H1 (cell line): Measurements from ENCODE around the gene NDRG4. TPM values are rescaled to one million over a fixed set of nuclear protein-coding genes. Genes with fewer than 3 reads are reported as not detected.
A peak's percentile ranks its signal among the peaks of the same experiment; 100 is the strongest.

Experiments
- CTCF ChIA-PET: fragments of 300-600 bp; sonication (Branson Sonifier 250); formaldehyde crosslinking; loops from one replicate; lab custom pipeline; 2021; ENCODE audit not compliant: partially characterized antibody; lab: Charles Lee
- POLR2A ChIA-PET: fragments of 300-600 bp; sonication (Branson Sonifier 250); formaldehyde crosslinking; loops from one replicate; lab custom pipeline; 2021; ENCODE audit warnings: inconsistent platforms; ENCODE audit not compliant: partially characterized antibody; lab: Charles Lee
- DNase-seq, 2 experiments: peaks; one replicate each; pipeline versions ENCODE4 v3.0.0 to v3.0.0-alpha.2; 2010 to 2022; ENCODE audit warnings: low spot score in 2 of 2, low read depth in 1 of 2, mixed read lengths in 1 of 2
- FAIRE-seq: peaks from 2 replicates; lab custom pipeline; 2011; peaks lifted over from hg19 to GRCh38; lab: Jason Lieb, UNC
- H2AFZ ChIP-seq: 2 replicates; pipeline ENCODE4 v1.8.1; 2012; ENCODE audit warnings: low read length, inconsistent platforms
- H2AK5ac ChIP-seq: 2 replicates; pipeline ENCODE4 v1.6.1; 2013; ENCODE audit warnings: low read depth, low read length
- H2BK120ac ChIP-seq: replicated peaks from 2 replicates; pipeline ENCODE3; 2013; ENCODE audit warnings: low read depth, low read length, inconsistent platforms
- H2BK12ac ChIP-seq: 2 replicates; pipeline ENCODE4 v1.6.1; 2013; ENCODE audit warnings: low read depth, low read length
- H2BK15ac ChIP-seq: 2 replicates; pipeline ENCODE4 v1.6.1; 2013; ENCODE audit warnings: low read length
- H2BK20ac ChIP-seq: 2 replicates; pipeline ENCODE4 v1.6.1; 2013; ENCODE audit warnings: low read length
- H2BK5ac ChIP-seq: 2 replicates; pipeline ENCODE4 v1.6.1; 2013; ENCODE audit warnings: low read depth, low read length
- H3K14ac ChIP-seq: 2 replicates; pipeline ENCODE4 v1.6.1; 2013; ENCODE audit warnings: inconsistent platforms; ENCODE audit not compliant: insufficient read length
- H3K18ac ChIP-seq: 2 replicates; pipeline ENCODE4 v1.6.1; 2013; ENCODE audit warnings: low read length; ENCODE audit errors: extremely low read depth
- H3K23ac ChIP-seq: 2 replicates; pipeline ENCODE4 v1.6.1; 2013; ENCODE audit warnings: inconsistent platforms; ENCODE audit not compliant: insufficient read length
- H3K23me2 ChIP-seq: 2 replicates; pipeline ENCODE4 v1.6.1; 2013; ENCODE audit warnings: low read depth, low read length
- H3K27ac ChIP-seq: 2 replicates; pipeline ENCODE4 v1.6.1; 2011; ENCODE audit warnings: low read depth, low read length, inconsistent platforms
- H3K27me3 ChIP-seq, 4 experiments: replicated peaks in 1 of 4; 1 replicate in 1 of 4; 2 replicates in 3 of 4; pipeline versions ENCODE4 v1.6.1 to v1.8.1; 2011 to 2013; ENCODE audit warnings: low read length in 3 of 4, mild to moderate bottlenecking in 3 of 4, inconsistent platforms in 2 of 4, mixed read lengths in 2 of 4, moderate library complexity in 1 of 4; ENCODE audit not compliant: control insufficient read depth in 3 of 4, insufficient read depth in 3 of 4; ENCODE audit errors: extremely low read depth in 1 of 4
- H3K36me3 ChIP-seq, 4 experiments: 2 replicates each; pipeline versions ENCODE4 v1.6.1 to v1.8.1; 2011 to 2013; ENCODE audit warnings: mild to moderate bottlenecking in 4 of 4, low read length in 3 of 4, moderate library complexity in 2 of 4, control low read depth in 1 of 4, inconsistent platforms in 1 of 4; ENCODE audit not compliant: insufficient read depth in 4 of 4, control insufficient read depth in 2 of 4
- H3K4ac ChIP-seq: replicated peaks from 2 replicates; pipeline ENCODE3; 2013; ENCODE audit warnings: low read length, low read depth, mixed read lengths, inconsistent platforms; ENCODE audit not compliant: insufficient read length
- H3K4me1 ChIP-seq, 4 experiments: replicated peaks in 1 of 4; 1 replicate in 1 of 4; 2 replicates in 3 of 4; pipeline versions ENCODE4 v1.6.1 to v1.8.1; 2011 to 2013; ENCODE audit warnings: low read length in 3 of 4, inconsistent platforms in 2 of 4, mixed read lengths in 1 of 4; ENCODE audit not compliant: insufficient read depth in 4 of 4, control insufficient read depth in 3 of 4
- H3K4me2 ChIP-seq, 2 experiments: 2 replicates each; pipeline versions ENCODE4 v1.6.1 to v1.8.1; 2011 to 2013; ENCODE audit warnings: low read depth in 2 of 2, low read length in 2 of 2, control low read depth in 1 of 2, inconsistent platforms in 1 of 2, mild to moderate bottlenecking in 1 of 2; ENCODE audit not compliant: insufficient read depth in 1 of 2
- H3K4me3 ChIP-seq, 4 experiments: fragments of 200-600, 300-600 bp in 1 of 4; sonication (generic), shearing (Covaris generic), sonication (Bioruptor Twin) in 1 of 4; 2 replicates each; pipeline versions ENCODE4 v1.5.1 to v1.8.1; 2011 to 2016; ENCODE audit warnings: low read length in 4 of 4, low read depth in 3 of 4, control low read depth in 2 of 4, inconsistent platforms in 2 of 4, mild to moderate bottlenecking in 2 of 4, mixed read lengths in 1 of 4, moderate library complexity in 1 of 4; ENCODE audit not compliant: insufficient read depth in 2 of 4; ENCODE audit errors: extremely low read depth in 1 of 4
- H3K56ac ChIP-seq: replicated peaks from 2 replicates; pipeline ENCODE3; 2013; ENCODE audit warnings: low read depth, mild to moderate bottlenecking, mixed read lengths, low read length, inconsistent platforms; ENCODE audit not compliant: insufficient read length
- H3K79me1 ChIP-seq: 2 replicates; pipeline ENCODE4 v1.6.1; 2013; ENCODE audit warnings: low read depth, low read length, control low read depth
- H3K79me2 ChIP-seq, 2 experiments: 2 replicates each; pipeline versions ENCODE4 v1.6.1 to v1.8.1; 2012 to 2013; ENCODE audit warnings: low read length in 2 of 2, mild to moderate bottlenecking in 2 of 2, inconsistent platforms in 1 of 2; ENCODE audit not compliant: insufficient read depth in 2 of 2, control insufficient read depth in 1 of 2
- H3K9ac ChIP-seq, 4 experiments: replicated peaks in 1 of 4; 1 replicate in 1 of 4; 2 replicates in 3 of 4; pipeline versions ENCODE4 v1.6.1 to v1.8.1; 2011 to 2013; ENCODE audit warnings: low read depth in 3 of 4, low read length in 3 of 4, control low read depth in 2 of 4, mild to moderate bottlenecking in 2 of 4, moderate library complexity in 2 of 4, inconsistent platforms in 1 of 4; ENCODE audit errors: extremely low read depth in 1 of 4
- H3K9me3 ChIP-seq, 2 experiments: 2 replicates each; pipeline versions ENCODE4 v1.6.1 to v1.8.1; 2012 to 2013; ENCODE audit warnings: mild to moderate bottlenecking in 2 of 2, moderate library complexity in 2 of 2, control low read depth in 1 of 2, inconsistent platforms in 1 of 2, low read depth in 1 of 2, low read length in 1 of 2, mixed read lengths in 1 of 2; ENCODE audit not compliant: insufficient read depth in 2 of 2
- H4K20me1 ChIP-seq, 2 experiments: replicated peaks in 1 of 2; 2 replicates each; pipeline versions ENCODE3 to v1.8.1; 2011 to 2013; ENCODE audit warnings: inconsistent platforms in 2 of 2, low read length in 2 of 2, mild to moderate bottlenecking in 1 of 2; ENCODE audit not compliant: insufficient read depth in 2 of 2, control insufficient read depth in 1 of 2
- H4K5ac ChIP-seq: 2 replicates; pipeline ENCODE4 v1.6.1; 2013; ENCODE audit warnings: low read length, low read depth, mixed read lengths, inconsistent platforms; ENCODE audit not compliant: insufficient read length
- H4K8ac ChIP-seq: 2 replicates; pipeline ENCODE4 v1.8.0; 2013; ENCODE audit warnings: mild to moderate bottlenecking, moderate library complexity, low read length, inconsistent platforms; ENCODE audit not compliant: insufficient read depth; ENCODE audit errors: extremely low read depth
- H4K91ac ChIP-seq: replicated peaks from 2 replicates; pipeline ENCODE3; 2013; ENCODE audit warnings: low read length, mixed read lengths, inconsistent platforms; ENCODE audit not compliant: insufficient read length
- CEBPB ChIP-seq: IDR thresholded peaks from 2 replicates; pipeline ENCODE4 v1.6.1; 2012; ENCODE audit warnings: low read depth, low read length
- SIN3A ChIP-seq, 2 experiments: IDR thresholded peaks in 1 of 2; conservative IDR thresholded peaks in 1 of 2; 2 replicates each; pipeline ENCODE4 v1.6.1; 2011 to 2012; ENCODE audit warnings: low read length in 2 of 2, improper control_type of control experiment in 1 of 2, low read depth in 1 of 2, mild to moderate bottlenecking in 1 of 2
- WGBS, 2 experiments: shearing (Covaris generic) in 1 of 2; methylation state at CpG; one replicate each; pipeline versions ENCODE4 v1.1.6 to v1.1.7; 2013 to 2015; ENCODE audit warnings: low lambda C conversion rate in 2 of 2, mixed read lengths in 2 of 2, inconsistent platforms in 1 of 2, low coverage in 1 of 2, missing lambda C conversion rate in 1 of 2; ENCODE audit not compliant: insufficient replicate concordance in 2 of 2, insufficient coverage in 1 of 2, insufficient read length in 1 of 2; ENCODE audit errors: extremely low coverage in 1 of 2, missing lambda C conversion rate in 1 of 2; 5-methylcytosine and 5-hydroxymethylcytosine counted together
- polyA plus RNA-seq, 7 experiments: library from polyadenylated mRNA; depleted of rRNA in 3 of 7; stranded (reverse) in 5 of 7; unstranded in 2 of 7; fragments of >200 nt in 5 of 7; fragments of 200-250 nt in 2 of 7; gene quantifications; 1 replicate in 5 of 7; 2 replicates in 1 of 7; 4 replicates in 1 of 7; pipeline versions ENCODE4 v1.2.1 to v1.2.3, GENCODE V29; 2011 to 2013; ENCODE audit warnings: missing spikeins in 2 of 7, mixed read lengths in 2 of 7
- total RNA-seq: library from RNA; stranded (reverse); fragmentation: NEBNext Ultra II Directional; extraction: Animal tissue kit (Norgen Biotek cat#: 25700); gene quantifications from 2 replicates; pipeline ENCODE4 v1.2.1, GENCODE V29; 2021

The NDRG4 gene
- total and polyA plus RNA-seq, 2 of the 8 experiments (the other 6 are each of a cell fraction or from before 2014, with no cell fraction given), result 20.8 to 30.9 TPM

GRCh38 chr16:58500430-58501241, 693 bp downstream of the NDRG4 start:
- Histone ChIP-seq H2AK5ac (no peak overlapping the region; the same call in 1 of the 2 replicates), H2AFZ (peak overlapping the region; percentile 46; the same call in 1 of the 2 replicates), H3K79me2 (no peaks in the 10 kb centered on the region)
- DNase-seq, result peak in 1 of 2 experiments; percentile 73
- TF ChIP-seq CEBPB (no peak), SIN3A (conservative IDR thresholded peaks at IDR 0.05 in 1 of 2, IDR thresholded peaks at IDR 0.05 in 1 of 2; ENCODE audit: low read depth in 1 of 2, low read length in 2 of 2) (0 out of 4 replicates have a peak, but pooled peaks of 1 of the 2 experiments have one; percentile 10)
- TF ChIP-seq, all 59 proteins: peak for 1
- no peak overlapping the region for H4K91ac ChIP-seq
- no peak overlapping the region for H3K56ac ChIP-seq
- no peak overlapping the region for H2BK20ac ChIP-seq
- H3K14ac ChIP-seq, result no peak overlapping the region
- H3K27ac ChIP-seq, result peak overlapping the region; percentile 50; the same call in 1 of the 2 replicates
- H4K5ac ChIP-seq, result peak overlapping the region; percentile 44
- no peak overlapping the region for H2BK15ac ChIP-seq
- FAIRE-seq, result no peak
- H3K18ac ChIP-seq, result no peak overlapping the region; the same call in 1 of the 2 replicates
- no peak overlapping the region for H2BK120ac ChIP-seq
- H3K4me1 ChIP-seq, result peaks cover 0 to 27% (median 19%) of the 10 kb centered on the region in 4 experiments; a peak in 6 of 7 replicates
- H3K4ac ChIP-seq, result peak overlapping the region; percentile 75
- H4K20me1 ChIP-seq, result peaks cover 0 to 3% of the 10 kb centered on the region in 2 experiments
- H3K36me3 ChIP-seq, result no peaks in the 10 kb centered on the region
- WGBS, 2 experiments, result 3% methylated on average over 29 of the region's 36 CpGs; no CpG with 5 or more reads in 1 of the 2 experiments
- CTCF ChIA-PET, result interaction anchor here (0.5 to 2.2 kb wide), 8 partner anchors 10 to 137 kb away, joined by 3 to 9 read pairs (median 4); no protein-coding TSS in a partner anchor
- peak overlapping the region; percentile 7; the same call in 1 of the 2 replicates for H4K8ac ChIP-seq
- no peak overlapping the region for H2BK5ac ChIP-seq
- POLR2A ChIA-PET, result interaction anchor here (0.9 to 1.2 kb wide), 4 partner anchors 13 to 373 kb away, joined by 3 to 4 read pairs (median 3); no protein-coding TSS in a partner anchor
- H3K9ac ChIP-seq, result peak overlapping the region in 2 of 4 experiments; percentile 59 to 60; a peak in 6 of 7 replicates
- H3K79me1 ChIP-seq, result no peaks in the 10 kb centered on the region
- peak overlapping the region; percentile 41 to 81 (median 70) for H3K4me3 ChIP-seq
- peaks cover 0 to 8% (median 6%) of the 10 kb centered on the region in 4 experiments; a peak in 4 of 7 replicates for H3K27me3 ChIP-seq
- H3K9me3 ChIP-seq, result no peaks in the 10 kb centered on the region
- H2BK12ac ChIP-seq, result no peak overlapping the region
- no peak overlapping the region for H3K23ac ChIP-seq
- peak overlapping the region; percentile 79 to 99 for H3K4me2 ChIP-seq
- H3K23me2 ChIP-seq, result peaks cover 20% of the 10 kb centered on the region
